Stimulated activated effector memory CD8-positive, alpha-beta T cell treated with anti-CD3 and anti-CD28 coated beads, Interleukin-12 subunit alpha, Interleukin-12 subunit beta, amount 100 ng/mL, for 72 hours (primary cell): ENCODE data around the gene RNF141.
A peak's percentile ranks its signal among the peaks of the same experiment; 100 is the strongest.

Source experiments
- ATAC-seq: fragments of 150-1000 bp; cut with Tn5 transposase; 2 replicates; pipeline ENCODE4 v1.10.0; 2021
- DNase-seq, 2 donors: peaks; one replicate each; pipeline ENCODE4 v3.0.0; 2021 to 2022; ENCODE audit warnings: low spot score in 2 of 2
- H3K27ac Mint-ChIP-seq: one replicate; pipeline ENCODE4 v1.8.0; 2022; ENCODE audit warnings: mild to moderate bottlenecking, mixed read lengths
- H3K36me3 Mint-ChIP-seq: one replicate; pipeline ENCODE4 v1.8.0; 2022; ENCODE audit warnings: mild to moderate bottlenecking, mixed read lengths
- H3K4me1 Mint-ChIP-seq: one replicate; pipeline ENCODE4 v1.8.0; 2022; ENCODE audit warnings: mixed read lengths
- H3K4me3 Mint-ChIP-seq: one replicate; pipeline ENCODE4 v1.8.0; 2022; ENCODE audit warnings: mild to moderate bottlenecking, mixed read lengths
- H3K9me3 Mint-ChIP-seq: one replicate; pipeline ENCODE4 v1.8.0; 2022; ENCODE audit warnings: mixed read lengths

RNF141 gene

GRCh38 chr11:10476927-10477689 lies 63.9 kb downstream of the RNF141 start:
- DNase-seq (no peak), ATAC-seq (no peak)
- Mint-ChIP-seq H3K36me3 (peaks cover 57% of the 10 kb centered on the region), H3K27ac (peak overlapping the region; percentile 89), H3K4me3 (no peak overlapping the region), H3K4me1 (peaks cover 48% of the 10 kb centered on the region), H3K9me3 (no peaks in the 10 kb centered on the region)

DNA sequence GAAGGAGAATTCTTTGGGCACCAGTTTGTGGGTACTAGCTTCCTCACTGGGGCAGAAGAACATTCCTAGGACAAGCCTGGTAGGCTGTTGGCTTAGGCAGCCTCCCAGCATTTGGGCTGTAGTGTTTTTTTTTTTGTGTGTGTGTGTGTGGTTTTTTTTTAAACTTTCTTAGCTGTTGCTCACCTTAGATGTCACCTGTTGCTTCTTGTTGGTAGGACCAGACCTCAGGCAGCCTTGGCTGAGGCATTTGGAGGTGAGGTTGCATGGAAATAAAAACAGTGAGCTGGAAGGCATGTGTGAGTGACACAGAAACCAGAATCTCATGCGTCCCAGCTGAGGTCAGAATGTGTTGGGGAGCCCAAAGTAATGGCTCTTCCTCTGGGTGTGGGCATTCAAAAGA lies 64.6 kb downstream of the RNF141 start:
- H3K4me1 Mint-ChIP-seq: peaks cover 48% of the 10 kb centered on the region
- peak overlapping the region; percentile 89 for H3K27ac Mint-ChIP-seq
- H3K4me3 Mint-ChIP-seq: no peak overlapping the region
- ATAC-seq (no peak), DNase-seq (no peak)
- peaks cover 58% of the 10 kb centered on the region for H3K36me3 Mint-ChIP-seq
- H3K9me3 Mint-ChIP-seq: no peaks in the 10 kb centered on the region

DNA sequence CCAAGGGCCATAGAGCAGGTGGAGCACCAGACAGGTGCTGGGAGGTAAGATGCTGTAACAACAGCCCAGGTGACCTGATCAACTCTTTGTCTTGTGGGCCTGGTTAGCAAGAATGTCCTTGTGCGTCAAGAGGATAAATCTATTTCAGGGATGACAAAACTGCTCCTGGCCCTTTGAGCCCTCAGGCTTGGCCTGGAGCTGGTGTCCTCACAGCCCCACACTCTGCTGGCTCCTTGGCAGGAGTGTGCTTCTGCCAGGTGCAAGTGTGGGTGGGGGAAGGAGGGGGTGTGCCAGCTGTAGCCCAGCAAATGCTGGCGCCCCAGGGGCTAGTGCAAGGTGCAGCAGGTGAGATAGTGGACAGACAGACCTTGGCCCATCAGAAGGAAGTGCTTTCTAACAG lies 66.4 kb downstream of the RNF141 start:
- Mint-ChIP-seq H3K27ac (peak overlapping the region; percentile 21), H3K4me3 (no peak overlapping the region), H3K4me1 (peaks cover 48% of the 10 kb centered on the region), H3K36me3 (peaks cover 44% of the 10 kb centered on the region), H3K9me3 (no peaks in the 10 kb centered on the region)
- DNase-seq (no peak), ATAC-seq (no peak)

- H3K4me1 Mint-ChIP-seq: peaks cover 52% of the 10 kb centered on the region
- peaks cover 32% of the 10 kb centered on the region for H3K36me3 Mint-ChIP-seq
- H3K9me3 Mint-ChIP-seq: no peaks in the 10 kb centered on the region
- DNase-seq: no peak
- no peak for ATAC-seq
- no peak overlapping the region for H3K4me3 Mint-ChIP-seq
- H3K27ac Mint-ChIP-seq: peak overlapping the region; percentile 21
These were observed 67.6 kb downstream of the RNF141 start for GRCh38 chr11:10473371-10473770.

DNA sequence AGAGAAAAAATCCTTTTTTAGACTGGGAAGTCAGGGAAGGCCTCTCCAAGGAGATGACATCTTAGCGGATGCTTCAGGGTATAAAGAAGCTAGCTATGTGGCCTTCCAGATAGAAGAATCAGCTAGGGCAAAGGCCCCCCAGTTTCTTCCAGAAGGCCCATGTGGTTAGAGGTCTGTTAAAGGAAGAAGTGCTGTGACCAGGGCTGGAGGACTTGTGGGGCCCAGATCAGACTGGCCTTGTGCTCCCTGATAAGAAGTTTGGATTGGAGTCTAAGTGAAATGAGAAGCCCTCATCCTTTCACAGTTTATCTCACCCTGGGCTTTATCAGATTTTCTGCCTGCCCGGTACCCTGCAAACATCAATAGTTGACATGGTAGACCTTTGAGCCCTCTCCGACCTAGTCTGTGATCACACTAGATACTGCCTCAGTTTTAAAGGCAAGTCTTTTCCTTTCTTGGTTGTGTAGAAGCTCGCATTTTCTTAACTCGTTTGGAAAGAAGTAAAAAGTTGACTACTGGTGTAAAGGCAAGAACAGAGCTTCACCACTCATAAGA lies 78.2 kb downstream of the RNF141 start:
- Mint-ChIP-seq H3K4me3 (no peak overlapping the region), H3K9me3 (peaks cover 3% of the 10 kb centered on the region), H3K27ac (no peak overlapping the region), H3K36me3 (peaks cover 85% of the 10 kb centered on the region), H3K4me1 (peaks cover 55% of the 10 kb centered on the region)
- no peak for DNase-seq
- no peak for ATAC-seq
